H1 (cell line): ENCODE results near the gene OBSCN. TPM values are rescaled to one million over a fixed set of nuclear protein-coding genes. Genes with fewer than 3 reads are reported as not detected.
A peak's percentile ranks its signal among the peaks of the same experiment; 100 is the strongest.

ENCODE experiments used
- CTCF ChIA-PET: fragments of 300-600 bp; sonication (Branson Sonifier 250); formaldehyde crosslinking; loops from one replicate; lab custom pipeline; 2021; ENCODE audit not compliant: partially characterized antibody; lab: Charles Lee
- POLR2A ChIA-PET: fragments of 300-600 bp; sonication (Branson Sonifier 250); formaldehyde crosslinking; loops from one replicate; lab custom pipeline; 2021; ENCODE audit warnings: inconsistent platforms; ENCODE audit not compliant: partially characterized antibody; lab: Charles Lee
- DNase-seq, 2 experiments: peaks; one replicate each; pipeline versions ENCODE4 v3.0.0 to v3.0.0-alpha.2; 2010 to 2022; ENCODE audit warnings: low spot score in 2 of 2, low read depth in 1 of 2, mixed read lengths in 1 of 2
- FAIRE-seq: peaks from 2 replicates; lab custom pipeline; 2011; peaks lifted over from hg19 to GRCh38; lab: Jason Lieb, UNC
- H2AFZ ChIP-seq: 2 replicates; pipeline ENCODE4 v1.8.1; 2012; ENCODE audit warnings: low read length, inconsistent platforms
- H2AK5ac ChIP-seq: 2 replicates; pipeline ENCODE4 v1.6.1; 2013; ENCODE audit warnings: low read depth, low read length
- H2BK120ac ChIP-seq: replicated peaks from 2 replicates; pipeline ENCODE3; 2013; ENCODE audit warnings: low read depth, low read length, inconsistent platforms
- H2BK12ac ChIP-seq: 2 replicates; pipeline ENCODE4 v1.6.1; 2013; ENCODE audit warnings: low read depth, low read length
- H2BK15ac ChIP-seq: 2 replicates; pipeline ENCODE4 v1.6.1; 2013; ENCODE audit warnings: low read length
- H2BK20ac ChIP-seq: 2 replicates; pipeline ENCODE4 v1.6.1; 2013; ENCODE audit warnings: low read length
- H2BK5ac ChIP-seq: 2 replicates; pipeline ENCODE4 v1.6.1; 2013; ENCODE audit warnings: low read depth, low read length
- H3K14ac ChIP-seq: 2 replicates; pipeline ENCODE4 v1.6.1; 2013; ENCODE audit warnings: inconsistent platforms; ENCODE audit not compliant: insufficient read length
- H3K18ac ChIP-seq: 2 replicates; pipeline ENCODE4 v1.6.1; 2013; ENCODE audit warnings: low read length; ENCODE audit errors: extremely low read depth
- H3K23ac ChIP-seq: 2 replicates; pipeline ENCODE4 v1.6.1; 2013; ENCODE audit warnings: inconsistent platforms; ENCODE audit not compliant: insufficient read length
- H3K23me2 ChIP-seq: 2 replicates; pipeline ENCODE4 v1.6.1; 2013; ENCODE audit warnings: low read depth, low read length
- H3K27ac ChIP-seq: 2 replicates; pipeline ENCODE4 v1.6.1; 2011; ENCODE audit warnings: low read depth, low read length, inconsistent platforms
- H3K27me3 ChIP-seq, 4 experiments: replicated peaks in 1 of 4; 1 replicate in 1 of 4; 2 replicates in 3 of 4; pipeline versions ENCODE4 v1.6.1 to v1.8.1; 2011 to 2013; ENCODE audit warnings: low read length in 3 of 4, mild to moderate bottlenecking in 3 of 4, inconsistent platforms in 2 of 4, mixed read lengths in 2 of 4, moderate library complexity in 1 of 4; ENCODE audit not compliant: control insufficient read depth in 3 of 4, insufficient read depth in 3 of 4; ENCODE audit errors: extremely low read depth in 1 of 4
- H3K36me3 ChIP-seq, 4 experiments: 2 replicates each; pipeline versions ENCODE4 v1.6.1 to v1.8.1; 2011 to 2013; ENCODE audit warnings: mild to moderate bottlenecking in 4 of 4, low read length in 3 of 4, moderate library complexity in 2 of 4, control low read depth in 1 of 4, inconsistent platforms in 1 of 4; ENCODE audit not compliant: insufficient read depth in 4 of 4, control insufficient read depth in 2 of 4
- H3K4ac ChIP-seq: replicated peaks from 2 replicates; pipeline ENCODE3; 2013; ENCODE audit warnings: low read length, low read depth, mixed read lengths, inconsistent platforms; ENCODE audit not compliant: insufficient read length
- H3K4me1 ChIP-seq, 4 experiments: replicated peaks in 1 of 4; 1 replicate in 1 of 4; 2 replicates in 3 of 4; pipeline versions ENCODE4 v1.6.1 to v1.8.1; 2011 to 2013; ENCODE audit warnings: low read length in 3 of 4, inconsistent platforms in 2 of 4, mixed read lengths in 1 of 4; ENCODE audit not compliant: insufficient read depth in 4 of 4, control insufficient read depth in 3 of 4
- H3K4me2 ChIP-seq, 2 experiments: 2 replicates each; pipeline versions ENCODE4 v1.6.1 to v1.8.1; 2011 to 2013; ENCODE audit warnings: low read depth in 2 of 2, low read length in 2 of 2, control low read depth in 1 of 2, inconsistent platforms in 1 of 2, mild to moderate bottlenecking in 1 of 2; ENCODE audit not compliant: insufficient read depth in 1 of 2
- H3K4me3 ChIP-seq, 4 experiments: fragments of 200-600, 300-600 bp in 1 of 4; sonication (generic), shearing (Covaris generic), sonication (Bioruptor Twin) in 1 of 4; 2 replicates each; pipeline versions ENCODE4 v1.5.1 to v1.8.1; 2011 to 2016; ENCODE audit warnings: low read length in 4 of 4, low read depth in 3 of 4, control low read depth in 2 of 4, inconsistent platforms in 2 of 4, mild to moderate bottlenecking in 2 of 4, mixed read lengths in 1 of 4, moderate library complexity in 1 of 4; ENCODE audit not compliant: insufficient read depth in 2 of 4; ENCODE audit errors: extremely low read depth in 1 of 4
- H3K56ac ChIP-seq: replicated peaks from 2 replicates; pipeline ENCODE3; 2013; ENCODE audit warnings: low read depth, mild to moderate bottlenecking, mixed read lengths, low read length, inconsistent platforms; ENCODE audit not compliant: insufficient read length
- H3K79me1 ChIP-seq: 2 replicates; pipeline ENCODE4 v1.6.1; 2013; ENCODE audit warnings: low read depth, low read length, control low read depth
- H3K79me2 ChIP-seq, 2 experiments: 2 replicates each; pipeline versions ENCODE4 v1.6.1 to v1.8.1; 2012 to 2013; ENCODE audit warnings: low read length in 2 of 2, mild to moderate bottlenecking in 2 of 2, inconsistent platforms in 1 of 2; ENCODE audit not compliant: insufficient read depth in 2 of 2, control insufficient read depth in 1 of 2
- H3K9ac ChIP-seq, 4 experiments: replicated peaks in 1 of 4; 1 replicate in 1 of 4; 2 replicates in 3 of 4; pipeline versions ENCODE4 v1.6.1 to v1.8.1; 2011 to 2013; ENCODE audit warnings: low read depth in 3 of 4, low read length in 3 of 4, control low read depth in 2 of 4, mild to moderate bottlenecking in 2 of 4, moderate library complexity in 2 of 4, inconsistent platforms in 1 of 4; ENCODE audit errors: extremely low read depth in 1 of 4
- H3K9me3 ChIP-seq, 2 experiments: 2 replicates each; pipeline versions ENCODE4 v1.6.1 to v1.8.1; 2012 to 2013; ENCODE audit warnings: mild to moderate bottlenecking in 2 of 2, moderate library complexity in 2 of 2, control low read depth in 1 of 2, inconsistent platforms in 1 of 2, low read depth in 1 of 2, low read length in 1 of 2, mixed read lengths in 1 of 2; ENCODE audit not compliant: insufficient read depth in 2 of 2
- H4K20me1 ChIP-seq, 2 experiments: replicated peaks in 1 of 2; 2 replicates each; pipeline versions ENCODE3 to v1.8.1; 2011 to 2013; ENCODE audit warnings: inconsistent platforms in 2 of 2, low read length in 2 of 2, mild to moderate bottlenecking in 1 of 2; ENCODE audit not compliant: insufficient read depth in 2 of 2, control insufficient read depth in 1 of 2
- H4K5ac ChIP-seq: 2 replicates; pipeline ENCODE4 v1.6.1; 2013; ENCODE audit warnings: low read length, low read depth, mixed read lengths, inconsistent platforms; ENCODE audit not compliant: insufficient read length
- H4K8ac ChIP-seq: 2 replicates; pipeline ENCODE4 v1.8.0; 2013; ENCODE audit warnings: mild to moderate bottlenecking, moderate library complexity, low read length, inconsistent platforms; ENCODE audit not compliant: insufficient read depth; ENCODE audit errors: extremely low read depth
- H4K91ac ChIP-seq: replicated peaks from 2 replicates; pipeline ENCODE3; 2013; ENCODE audit warnings: low read length, mixed read lengths, inconsistent platforms; ENCODE audit not compliant: insufficient read length
- BACH1 ChIP-seq: IDR thresholded peaks from 2 replicates; pipeline ENCODE4 v1.6.1; 2012; ENCODE audit warnings: low read length, improper control_type of control experiment
- BCL11A ChIP-seq, 2 experiments: IDR thresholded peaks; one replicate each; pipeline ENCODE4 v1.6.1; 2011; ENCODE audit warnings: low read depth in 2 of 2, low read length in 2 of 2, mild to moderate bottlenecking in 2 of 2
- CBX5 ChIP-seq: fragments of 300-800, 300-1000 bp; sonication (generic); IDR thresholded peaks from 2 replicates; pipeline ENCODE4 v1.7.1; 2016; ENCODE audit warnings: antibody characterized with exemption, low read length, low read depth
- GABPA ChIP-seq: IDR thresholded peaks from 2 replicates; pipeline ENCODE4 v1.6.1; 2011; ENCODE audit warnings: mild to moderate bottlenecking, low read length, moderate library complexity, borderline replicate concordance; ENCODE audit not compliant: insufficient read depth
- JUND ChIP-seq: IDR thresholded peaks from 2 replicates; pipeline ENCODE4 v1.6.1; 2011; ENCODE audit warnings: mild to moderate bottlenecking, improper control_type of control experiment, low read length
- MAX ChIP-seq: IDR thresholded peaks from 2 replicates; pipeline ENCODE4 v1.6.1; 2012; ENCODE audit warnings: inconsistent platforms
- NRF1 ChIP-seq: IDR thresholded peaks from 2 replicates; pipeline ENCODE4 v1.6.1; 2011; ENCODE audit warnings: mild to moderate bottlenecking, low read depth, low read length, improper control_type of control experiment
- POLR2A ChIP-seq, 2 experiments: IDR thresholded peaks; 1 replicate in 1 of 2; 2 replicates in 1 of 2; pipeline ENCODE4 v1.6.1; 2011; ENCODE audit warnings: low read depth in 2 of 2, low read length in 2 of 2, mild to moderate bottlenecking in 2 of 2; ENCODE audit errors: control extremely low read depth in 1 of 2
- POLR2AphosphoS5 ChIP-seq: IDR thresholded peaks from 2 replicates; pipeline ENCODE4 v1.6.1; 2011; ENCODE audit warnings: low read depth, low read length
- RAD21 ChIP-seq, 2 experiments: IDR thresholded peaks in 1 of 2; conservative IDR thresholded peaks in 1 of 2; 2 replicates each; pipeline ENCODE4 v1.6.1; 2011; ENCODE audit warnings: low read depth in 2 of 2, low read length in 2 of 2, improper control_type of control experiment in 1 of 2, inconsistent platforms in 1 of 2, mild to moderate bottlenecking in 1 of 2, moderate library complexity in 1 of 2
- SIN3A ChIP-seq, 2 experiments: IDR thresholded peaks in 1 of 2; conservative IDR thresholded peaks in 1 of 2; 2 replicates each; pipeline ENCODE4 v1.6.1; 2011 to 2012; ENCODE audit warnings: low read length in 2 of 2, improper control_type of control experiment in 1 of 2, low read depth in 1 of 2, mild to moderate bottlenecking in 1 of 2
- SIX5 ChIP-seq: IDR thresholded peaks from 2 replicates; pipeline ENCODE4 v1.6.1; 2011; ENCODE audit warnings: mild to moderate bottlenecking, low read depth, low read length
- SP2 ChIP-seq: IDR thresholded peaks from 2 replicates; pipeline ENCODE4 v1.6.1; 2012; ENCODE audit warnings: mild to moderate bottlenecking, low read length, inconsistent platforms
- TAF7 ChIP-seq: optimal IDR thresholded peaks from 2 replicates; pipeline ENCODE3; 2011; ENCODE audit warnings: low read depth, mild to moderate bottlenecking, inconsistent platforms, low read length, moderate library complexity, borderline replicate concordance
- WGBS, 2 experiments: shearing (Covaris generic) in 1 of 2; methylation state at CpG; one replicate each; pipeline versions ENCODE4 v1.1.6 to v1.1.7; 2013 to 2015; ENCODE audit warnings: low lambda C conversion rate in 2 of 2, mixed read lengths in 2 of 2, inconsistent platforms in 1 of 2, low coverage in 1 of 2, missing lambda C conversion rate in 1 of 2; ENCODE audit not compliant: insufficient replicate concordance in 2 of 2, insufficient coverage in 1 of 2, insufficient read length in 1 of 2; ENCODE audit errors: extremely low coverage in 1 of 2, missing lambda C conversion rate in 1 of 2; 5-methylcytosine and 5-hydroxymethylcytosine counted together
- polyA plus RNA-seq, 7 experiments: library from polyadenylated mRNA; depleted of rRNA in 3 of 7; stranded (reverse) in 5 of 7; unstranded in 2 of 7; fragments of >200 nt in 5 of 7; fragments of 200-250 nt in 2 of 7; gene quantifications; 1 replicate in 5 of 7; 2 replicates in 1 of 7; 4 replicates in 1 of 7; pipeline versions ENCODE4 v1.2.1 to v1.2.3, GENCODE V29; 2011 to 2013; ENCODE audit warnings: missing spikeins in 2 of 7, mixed read lengths in 2 of 7
- total RNA-seq: library from RNA; stranded (reverse); fragmentation: NEBNext Ultra II Directional; extraction: Animal tissue kit (Norgen Biotek cat#: 25700); gene quantifications from 2 replicates; pipeline ENCODE4 v1.2.1, GENCODE V29; 2021

The OBSCN gene
- total and polyA plus RNA-seq, 2 of the 8 experiments (the other 6 are each of a cell fraction or from before 2014, with no cell fraction given): 7.5 to 28.4 TPM

- H2BK12ac ChIP-seq: no peak overlapping the region
- no peak overlapping the region for H2BK5ac ChIP-seq
- H3K9ac ChIP-seq: no peak overlapping the region
- no peak overlapping the region for H3K18ac ChIP-seq
- H3K23me2 ChIP-seq: peaks cover 14% of the 10 kb centered on the region; the same call in 1 of the 2 replicates
- no peak overlapping the region for H4K91ac ChIP-seq
- no peak overlapping the region for H2AK5ac ChIP-seq
- WGBS, 2 experiments: 95% methylated on average over 13 of the region's 14 CpGs; no CpG with 5 or more reads in 1 of the 2 experiments
- no peaks in the 10 kb centered on the region for H3K79me1 ChIP-seq
- DNase-seq: no peak
- no peaks in the 10 kb centered on the region for H3K27me3 ChIP-seq
- H4K20me1 ChIP-seq: peaks cover 0 to 11% of the 10 kb centered on the region in 2 experiments
- H3K4me1 ChIP-seq: no peaks in the 10 kb centered on the region
- no peak overlapping the region for H2BK15ac ChIP-seq
- 0 out of 2 replicates have a peak overlapping the region, but pooled peaks have one; percentile 25 for H4K8ac ChIP-seq
- FAIRE-seq: no peak
- H3K4ac ChIP-seq: no peak overlapping the region
- no peak overlapping the region for H2BK120ac ChIP-seq
- H3K4me2 ChIP-seq: no peak overlapping the region
- POLR2A ChIA-PET: interaction anchor here (1.5 kb wide), 1 partner anchor 8 kb away, joined by 3 read pairs; no protein-coding TSS in a partner anchor
- CTCF ChIA-PET: interaction anchor here (0.7 to 1.5 kb wide), 5 partner anchors 9 to 317 kb away, joined by 3 read pairs; no protein-coding TSS in a partner anchor
- peaks cover 2 to 5% of the 10 kb centered on the region in 2 experiments; a peak in 2 of 4 replicates for H3K9me3 ChIP-seq
- no peak overlapping the region for H3K4me3 ChIP-seq
- H3K56ac ChIP-seq: no peak overlapping the region
- no peak overlapping the region for H3K23ac ChIP-seq
- H3K14ac ChIP-seq: no peak overlapping the region
- no peak overlapping the region for H2AFZ ChIP-seq
- peaks cover 3 to 36% (median 25%) of the 10 kb centered on the region in 4 experiments; a peak in 6 of 8 replicates for H3K36me3 ChIP-seq
- H3K27ac ChIP-seq: no peak overlapping the region
- H2BK20ac ChIP-seq: no peak overlapping the region
- no peak overlapping the region for H4K5ac ChIP-seq
- no peaks in the 10 kb centered on the region for H3K79me2 ChIP-seq
- no peak for TF ChIP-seq RAD21 (IDR thresholded peaks at IDR 0.05 in 1 of 2, conservative IDR thresholded peaks at IDR 0.05 in 1 of 2; ENCODE audit: low read depth in 2 of 2, low read length in 2 of 2)
- no peak for TF ChIP-seq SIN3A (conservative IDR thresholded peaks at IDR 0.05 in 1 of 2, IDR thresholded peaks at IDR 0.05 in 1 of 2; ENCODE audit: low read depth in 1 of 2, low read length in 2 of 2)
- no peak for TF ChIP-seq CBX5
- no peak for TF ChIP-seq POLR2AphosphoS5
- TF ChIP-seq GABPA: no peak
- TF ChIP-seq TAF7: no peak
- TF ChIP-seq SIX5: no peak
- no peak for TF ChIP-seq BCL11A (IDR thresholded peaks at IDR 0.05; ENCODE audit: low read depth in 2 of 2, low read length in 2 of 2)
- no peak for TF ChIP-seq POLR2A (IDR thresholded peaks at IDR 0.05; ENCODE audit: control extremely low read depth in 1 of 2, low read depth in 2 of 2, low read length in 2 of 2)
- TF ChIP-seq BACH1: no peak
- TF ChIP-seq MAX: no peak
- TF ChIP-seq SP2: no peak
- no peak for TF ChIP-seq NRF1
- no peak for TF ChIP-seq JUND
Observed at GRCh38 chr1:228317411-228317828, 109.6 kb downstream of the OBSCN start.
